Neural progenitor cell (in vitro differentiated cells): ENCODE data around the gene PHOX2B.

Source experiments
- CTCF ChIP-seq: fragments of 200-600 bp; sonication (generic); IDR thresholded peaks from 2 replicates; pipeline ENCODE4 v1.5.1; 2017; ENCODE audit warnings: antibody characterized with exemption, mild to moderate bottlenecking
- EZH2 ChIP-seq: fragments of 200-600 bp; sonication (generic); IDR thresholded peaks from 2 replicates; pipeline ENCODE4 v1.6.1; 2017; ENCODE audit warnings: antibody characterized with exemption, mild to moderate bottlenecking, moderate library complexity
- EZH2phosphoT487 ChIP-seq: fragments of 200-600 bp; sonication (generic); IDR thresholded peaks from 2 replicates; pipeline ENCODE4 v1.6.1; 2017; ENCODE audit warnings: antibody characterized with exemption

- TF ChIP-seq EZH2: peak; percentile 99
- TF ChIP-seq CTCF: no peak
- TF ChIP-seq EZH2phosphoT487: peak; percentile 91
Measured at GRCh38 chr4:41746440-41747229, 1.9 kb downstream of the PHOX2B start.
